ENCODE measurements around the gene ZNF502. TPM values are rescaled to one million over a fixed set of nuclear protein-coding genes. Genes with fewer than 3 reads are reported as not detected.

Gene ZNF502
- polyA plus RNA-seq, 3 donors, result 13.8 to 15.5 (median 14.0) TPM

GRCh38 chr3:44762690-44763089 lies 50.2 kb downstream of the ZNF502 start:
- DNase-seq (ENCODE audit: low read depth in 3 of 3, low spot score in 2 of 3), result no peak

GRCh38 chr3:44764248-44764647 lies 51.8 kb downstream of the ZNF502 start:
- no peak for DNase-seq (ENCODE audit: low read depth in 3 of 3, low spot score in 2 of 3)

- DNase-seq (ENCODE audit: low read depth in 3 of 3, low spot score in 2 of 3), result no peak
Measured at GRCh38 chr3:44771424-44772098, 59.1 kb downstream of the ZNF502 start.

- no peak for DNase-seq (ENCODE audit: low read depth in 3 of 3, low spot score in 2 of 3)
Measured at GRCh38 chr3:44772099-44772442, 59.6 kb downstream of the ZNF502 start.

Other genes starting within 250 kb of the ZNF502 start
- 10 to 100 TPM; 19.1 to 20.4 (median 19.7) TPM for gene ZNF445, start 235.0 kb upstream of the ZNF502 start, polyA plus RNA-seq (ENCODE audit: insufficient read length in 3 of 3)
- 10 to 100 TPM; 15.3 to 19.0 (median 18.5) TPM for gene ZKSCAN7, start 157.5 kb upstream of the ZNF502 start, polyA plus RNA-seq (ENCODE audit: insufficient read length in 3 of 3)
- 10 to 100 TPM in 2 of 3 donors, 1 to 10 TPM in 1; 9.7 to 11.4 (median 11.1) TPM for gene ZNF660, start 127.7 kb upstream of the ZNF502 start, polyA plus RNA-seq (ENCODE audit: insufficient read length in 3 of 3)
- gene ZNF197, start 87.6 kb upstream of the ZNF502 start, polyA plus RNA-seq (ENCODE audit: insufficient read length in 3 of 3), result 10 to 100 TPM; 31.8 to 39.9 (median 34.3) TPM
- gene ZNF35, start 63.9 kb upstream of the ZNF502 start, polyA plus RNA-seq (ENCODE audit: insufficient read length in 3 of 3), result 10 to 100 TPM; 10.4 to 11.5 (median 10.4) TPM
- gene ZNF501, start 17.0 kb downstream of the ZNF502 start, polyA plus RNA-seq (ENCODE audit: insufficient read length in 3 of 3), result 10 to 100 TPM; 12.2 to 13.5 (median 13.2) TPM
- 10 to 100 TPM; 54.7 to 71.4 (median 61.1) TPM for gene KIAA1143, start 49.0 kb downstream of the ZNF502 start, polyA plus RNA-seq (ENCODE audit: insufficient read length in 3 of 3)
- gene KIF15, start 49.1 kb downstream of the ZNF502 start, polyA plus RNA-seq (ENCODE audit: insufficient read length in 3 of 3), result 10 to 100 TPM; 25.8 to 30.2 (median 27.5) TPM
- gene TMEM42, start 149.3 kb downstream of the ZNF502 start, polyA plus RNA-seq (ENCODE audit: insufficient read length in 3 of 3), result 10 to 100 TPM; 27.6 to 30.9 (median 30.1) TPM
- gene TGM4, start 161.9 kb downstream of the ZNF502 start, polyA plus RNA-seq (ENCODE audit: insufficient read length in 3 of 3), result under 1 TPM; 0.06 to 0.11 (median 0.07) TPM

Data from right renal cortex interstitium (tissue), 3 donors.